NT2/D1 (cell line): ENCODE data around the gene SLC30A3.

ENCODE experiments used
- SUZ12 ChIP-seq: IDR thresholded peaks from 2 replicates; pipeline ENCODE4 v1.6.1; 2011; ENCODE audit not compliant: insufficient read length, insufficient read depth; ENCODE audit errors: extremely low read depth
- YY1 ChIP-seq: IDR thresholded peaks from 2 replicates; pipeline ENCODE4 v1.6.1; 2011; ENCODE audit not compliant: insufficient read length, insufficient read depth
- ZNF274 ChIP-seq: IDR thresholded peaks from 2 replicates; pipeline ENCODE4 v1.6.1; 2011; ENCODE audit warnings: mild to moderate bottlenecking, low read depth, low read length

GRCh38 chr2:27265536-27265870, 2.7 kb upstream of the SLC30A3 start:
- no peak for TF ChIP-seq YY1
- TF ChIP-seq SUZ12 = no peak
- TF ChIP-seq ZNF274 = no peak
